Neuronal stem cell (in vitro differentiated cells): Measurements from ENCODE around the gene KATNB1.
A peak's percentile ranks its signal among the peaks of the same experiment; 100 is the strongest.

ENCODE experiments used
- DNase-seq: peaks from one replicate; pipeline ENCODE4 v3.0.0-alpha.2; 2013; ENCODE audit warnings: low spot score
- H2AFZ ChIP-seq: one replicate; pipeline ENCODE4 v1.6.1; 2013; ENCODE audit warnings: mild to moderate bottlenecking, low read length, inconsistent platforms
- H2AK5ac ChIP-seq: 2 replicates; pipeline ENCODE4 v1.6.1; 2013; ENCODE audit warnings: low read depth, mild to moderate bottlenecking, inconsistent platforms, low read length, moderate library complexity, mixed read lengths
- H2BK120ac ChIP-seq: 2 replicates; pipeline ENCODE4 v1.6.1; 2013; ENCODE audit warnings: low read depth, mild to moderate bottlenecking, inconsistent platforms, low read length, moderate library complexity, mixed read lengths
- H2BK12ac ChIP-seq: one replicate; pipeline ENCODE4 v1.6.1; 2013; ENCODE audit warnings: low read length, inconsistent platforms
- H2BK15ac ChIP-seq: 2 replicates; pipeline ENCODE4 v1.6.1; 2013; ENCODE audit warnings: mild to moderate bottlenecking, low read length, inconsistent platforms, mixed read lengths
- H2BK5ac ChIP-seq: one replicate; pipeline ENCODE4 v1.6.1; 2013; ENCODE audit warnings: inconsistent platforms, mild to moderate bottlenecking, low read length, moderate library complexity
- H3K14ac ChIP-seq: one replicate; pipeline ENCODE4 v1.6.1; 2013; ENCODE audit warnings: low read length, inconsistent platforms
- H3K18ac ChIP-seq: 2 replicates; pipeline ENCODE4 v1.6.1; 2013; ENCODE audit warnings: low read length, inconsistent platforms
- H3K23ac ChIP-seq: 2 replicates; pipeline ENCODE4 v1.6.1; 2013; ENCODE audit warnings: low read depth, mild to moderate bottlenecking, mixed read lengths, low read length, inconsistent platforms; ENCODE audit not compliant: poor library complexity
- H3K27ac ChIP-seq: replicated peaks from 3 replicates; pipeline ENCODE4 v1.5.1; 2013; ENCODE audit warnings: low read length, inconsistent platforms
- H3K27me3 ChIP-seq, 3 experiments: 2 replicates each; pipeline ENCODE4 v1.6.1; 2013; ENCODE audit warnings: low read length in 3 of 3, mild to moderate bottlenecking in 2 of 3, inconsistent platforms in 1 of 3, low read depth in 1 of 3, mixed read lengths in 1 of 3, moderate library complexity in 1 of 3; ENCODE audit not compliant: control insufficient read depth in 3 of 3, insufficient read depth in 3 of 3
- H3K36me3 ChIP-seq, 2 donors: replicated peaks in 1 of 2; 2 replicates each; pipeline ENCODE4 v1.6.1; 2013; ENCODE audit warnings: low read length in 2 of 2; ENCODE audit not compliant: control insufficient read depth in 2 of 2, insufficient read depth in 2 of 2
- H3K4ac ChIP-seq: 2 replicates; pipeline ENCODE4 v1.6.1; 2013; ENCODE audit warnings: inconsistent platforms, mild to moderate bottlenecking, low read length, moderate library complexity
- H3K4me1 ChIP-seq, 2 donors: 1 replicate in 1 of 2; 2 replicates in 1 of 2; pipeline ENCODE4 v1.6.1; 2013; ENCODE audit warnings: low read length in 2 of 2, low read depth in 1 of 2; ENCODE audit not compliant: control insufficient read depth in 2 of 2, insufficient read depth in 1 of 2
- H3K4me2 ChIP-seq: one replicate; pipeline ENCODE4 v1.6.1; 2013; ENCODE audit warnings: mild to moderate bottlenecking, low read length, inconsistent platforms; ENCODE audit not compliant: insufficient read depth, poor library complexity, severe bottlenecking
- H3K4me3 ChIP-seq, 2 donors: 2 replicates each; pipeline ENCODE4 v1.5.1; 2013; ENCODE audit warnings: low read length in 2 of 2, mild to moderate bottlenecking in 2 of 2, inconsistent platforms in 1 of 2, moderate library complexity in 1 of 2
- H3K79me1 ChIP-seq: one replicate; pipeline ENCODE4 v1.6.1; 2013; ENCODE audit warnings: low read depth, mild to moderate bottlenecking, inconsistent platforms, low read length, moderate library complexity
- H3K9ac ChIP-seq: one replicate; pipeline ENCODE4 v1.6.1; 2013; ENCODE audit warnings: mild to moderate bottlenecking, low read depth, low read length, inconsistent platforms; ENCODE audit not compliant: poor library complexity
- H3K9me3 ChIP-seq, 2 donors: replicated peaks in 1 of 2; 2 replicates each; pipeline versions ENCODE3 to v1.6.1; 2013; ENCODE audit warnings: low read length in 2 of 2, mild to moderate bottlenecking in 2 of 2, inconsistent platforms in 1 of 2, low read depth in 1 of 2, mixed read lengths in 1 of 2, moderate library complexity in 1 of 2; ENCODE audit not compliant: control insufficient read depth in 2 of 2, insufficient read depth in 1 of 2
- H4K8ac ChIP-seq: one replicate; pipeline ENCODE4 v1.6.1; 2013; ENCODE audit warnings: low read depth, mild to moderate bottlenecking, inconsistent platforms, low read length, moderate library complexity
- H4K91ac ChIP-seq: one replicate; pipeline ENCODE4 v1.6.1; 2013; ENCODE audit warnings: low read length, low read depth, mild to moderate bottlenecking, inconsistent platforms; ENCODE audit not compliant: poor library complexity
- whole genome bisulfite sequencing, 2 donors: extraction: QIAGEN DNeasy Blood & Tissue Kit; methylation state at CpG; one replicate each; pipeline ENCODE4 v1.1.7; 2013; ENCODE audit warnings: missing lambda C conversion rate in 2 of 2, mixed read lengths in 1 of 2; ENCODE audit not compliant: insufficient read length in 2 of 2, insufficient replicate concordance in 1 of 2; ENCODE audit errors: extremely low coverage in 2 of 2; 5-methylcytosine and 5-hydroxymethylcytosine counted together

KATNB1 gene

GRCh38 chr16:57773019-57773418 is 37.4 kb downstream of the KATNB1 start:
- H3K9me3 ChIP-seq, result no peaks in the 10 kb centered on the region
- H3K18ac ChIP-seq, result no peak overlapping the region
- H3K4me1 ChIP-seq, result peaks cover 0 to 14% of the 10 kb centered on the region in 2 donors
- H2BK12ac ChIP-seq, result peak overlapping the region; percentile 22
- H4K91ac ChIP-seq, result no peak overlapping the region
- H2BK120ac ChIP-seq, result no peak overlapping the region
- WGBS, 2 donors, result no CpG with 5 or more reads among the region's 11 CpGs
- H2BK5ac ChIP-seq, result no peak overlapping the region
- no peak overlapping the region for H3K27ac ChIP-seq
- no peak overlapping the region for H2AFZ ChIP-seq
- no peaks in the 10 kb centered on the region for H3K79me1 ChIP-seq
- no peak overlapping the region for H3K4ac ChIP-seq
- no peak overlapping the region for H2AK5ac ChIP-seq
- no peaks in the 10 kb centered on the region for H3K36me3 ChIP-seq
- H4K8ac ChIP-seq, result no peak overlapping the region
- H3K14ac ChIP-seq, result no peak overlapping the region
- H3K4me3 ChIP-seq, result no peak overlapping the region
- H3K27me3 ChIP-seq, result no peaks in the 10 kb centered on the region
- H2BK15ac ChIP-seq, result peak overlapping the region; percentile 49
- no peak overlapping the region for H3K4me2 ChIP-seq
- no peak for DNase-seq
- H3K23ac ChIP-seq, result no peak overlapping the region
- no peak overlapping the region for H3K9ac ChIP-seq

- Histone ChIP-seq H3K4me2 (no peak overlapping the region), H3K4me3 (no peak overlapping the region), H3K14ac (peak overlapping the region; percentile 89), H2BK12ac (peak overlapping the region; percentile 22), H3K27ac (no peak overlapping the region), H3K18ac (peak overlapping the region; percentile 15), H3K9ac (no peak overlapping the region), H2AFZ (no peak overlapping the region), H3K27me3 (no peaks in the 10 kb centered on the region), H3K9me3 (no peaks in the 10 kb centered on the region), H2BK15ac (no peak overlapping the region), H3K79me1 (no peaks in the 10 kb centered on the region), H3K23ac (no peak overlapping the region), H3K4ac (no peak overlapping the region), H4K8ac (peak overlapping the region; percentile 43), H3K4me1 (peaks cover 0 to 14% of the 10 kb centered on the region in 2 donors), H2BK5ac (peak overlapping the region; percentile 66), H4K91ac (no peak overlapping the region), H3K36me3 (no peaks in the 10 kb centered on the region), H2AK5ac (peak overlapping the region; percentile 92), H2BK120ac (peak overlapping the region; percentile 41)
- WGBS, 2 donors, result no CpG with 5 or more reads among the region's 11 CpGs
- no peak for DNase-seq
Measured at GRCh38 chr16:57773655-57774295, 38.2 kb downstream of the KATNB1 start.

GRCh38 chr16:57774705-57775285 is 39.2 kb downstream of the KATNB1 start:
- Histone ChIP-seq H3K4ac (no peak overlapping the region), H3K4me2 (no peak overlapping the region), H3K4me1 (peaks cover 0 to 14% of the 10 kb centered on the region in 2 donors), H3K9ac (no peak overlapping the region), H4K91ac (no peak overlapping the region), H3K18ac (no peak overlapping the region), H3K14ac (no peak overlapping the region), H3K9me3 (no peaks in the 10 kb centered on the region), H2BK5ac (peak overlapping the region; percentile 78), H2BK120ac (no peak overlapping the region), H3K4me3 (no peak overlapping the region), H3K36me3 (no peaks in the 10 kb centered on the region), H2AFZ (no peak overlapping the region), H2AK5ac (no peak overlapping the region), H3K23ac (no peak overlapping the region), H2BK12ac (no peak overlapping the region), H4K8ac (no peak overlapping the region), H3K79me1 (no peaks in the 10 kb centered on the region), H2BK15ac (no peak overlapping the region), H3K27ac (no peak overlapping the region), H3K27me3 (no peaks in the 10 kb centered on the region)
- no CpG with 5 or more reads among the region's 12 CpGs for WGBS, 2 donors
- DNase-seq, result no peak

- Histone ChIP-seq H3K4me3 (no peak overlapping the region), H2AFZ (peak overlapping the region; percentile 81), H4K8ac (peak overlapping the region; percentile 30), H3K4ac (no peak overlapping the region), H3K27me3 (no peaks in the 10 kb centered on the region), H3K27ac (no peak overlapping the region), H4K91ac (no peak overlapping the region), H2BK120ac (no peak overlapping the region), H2BK12ac (no peak overlapping the region), H2BK5ac (peak overlapping the region; percentile 78), H3K9me3 (no peaks in the 10 kb centered on the region), H3K4me2 (peak overlapping the region; percentile 37), H2BK15ac (peak overlapping the region; percentile 16), H2AK5ac (no peak overlapping the region), H3K36me3 (no peaks in the 10 kb centered on the region), H3K18ac (peak overlapping the region; percentile 68), H3K14ac (no peak overlapping the region), H3K79me1 (no peaks in the 10 kb centered on the region), H3K4me1 (peaks cover 0 to 14% of the 10 kb centered on the region in 2 donors), H3K23ac (peak overlapping the region; percentile 35), H3K9ac (no peak overlapping the region)
- DNase-seq, result peak; percentile 81
- whole genome bisulfite sequencing, 2 donors, result no CpG with 5 or more reads among the region's 23 CpGs
Measured at GRCh38 chr16:57775661-57776469, 40.3 kb downstream of the KATNB1 start.
